OCI-LY3 (cell line): ENCODE results near the gene RFNG.

ENCODE experiments used
- CTCF ChIP-seq: fragments of 200-600, 300-600 bp; sonication (generic); IDR thresholded peaks from 2 replicates; pipeline ENCODE4 v1.5.1; 2014; ENCODE audit warnings: antibody characterized with exemption, low read length, low read depth
- EZH2phosphoT487 ChIP-seq: fragments of 200-600 bp; shearing (Covaris generic); IDR thresholded peaks from 2 replicates; pipeline ENCODE4 v1.6.1; 2018; ENCODE audit warnings: antibody characterized with exemption, mixed run types, low read depth

DNA sequence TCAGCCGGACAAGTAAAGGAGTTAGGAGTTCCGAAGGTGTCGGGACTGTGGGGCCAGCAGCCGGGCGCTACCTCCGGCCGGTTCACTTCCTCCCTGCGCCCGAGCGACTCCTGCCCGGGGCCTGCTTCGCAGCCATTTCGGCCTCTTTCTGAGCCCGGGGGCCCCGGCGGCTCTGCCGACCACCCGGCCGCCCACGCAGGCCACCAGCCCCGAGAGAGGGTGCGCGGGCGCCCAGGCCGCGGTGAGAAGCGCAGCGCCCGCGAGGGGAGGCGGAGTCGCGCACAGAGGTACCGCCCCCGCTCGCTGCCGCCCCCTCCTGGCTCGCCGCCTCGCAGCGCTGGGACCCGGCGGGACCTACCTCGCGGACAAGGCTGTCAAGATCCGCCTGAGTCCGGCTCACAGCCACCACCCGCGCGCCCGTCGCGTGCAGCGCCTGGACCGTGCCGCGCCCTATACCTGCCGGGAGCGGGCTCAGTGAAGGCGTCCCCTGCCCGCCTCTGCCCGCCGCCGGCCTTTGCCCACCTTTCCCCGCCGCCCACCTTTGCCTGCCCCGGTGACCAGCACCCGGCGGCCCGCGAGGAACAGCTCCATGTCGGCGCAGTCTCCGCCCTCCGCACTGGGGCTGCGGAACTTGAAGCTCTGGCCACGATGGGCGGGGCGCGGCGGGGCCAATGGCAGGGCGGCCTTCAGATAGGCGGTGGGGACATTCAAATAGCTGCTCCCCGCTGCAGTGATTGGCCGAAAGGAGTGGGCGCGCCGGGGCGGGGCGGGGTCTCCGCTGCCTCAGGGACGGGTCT, 14.3 kb downstream of the RFNG start, which contains the start of gene DCXR:
- TF ChIP-seq CTCF = peak; percentile 69
- no peak for TF ChIP-seq EZH2phosphoT487
